Dedifferentiated amniotic fluid mesenchymal stem cell (primary cell): ENCODE results near the gene VAMP1.
"Not testable (repeated sequence)": the region's sequence is repeated elsewhere in the genome, so short reads cannot be mapped to it uniquely, and the experiment has no call there.

Experiments used
- DNase-seq: peaks from one replicate; pipeline ENCODE4 v3.0.0-alpha.2; 2016; ENCODE audit errors: extremely low spot score

Gene VAMP1

GRCh38 chr12:6470375-6471163 is at the start of gene VAMP1:
Gene VAMP1 (minus strand): TSS chr12:6470677. CDS start chr12:6470531, 146 bp downstream.
- peak; percentile 94 for DNase-seq

GRCh38 chr12:6520186-6520585 is 49.7 kb upstream of the VAMP1 start:
- DNase-seq = no peak

DNA sequence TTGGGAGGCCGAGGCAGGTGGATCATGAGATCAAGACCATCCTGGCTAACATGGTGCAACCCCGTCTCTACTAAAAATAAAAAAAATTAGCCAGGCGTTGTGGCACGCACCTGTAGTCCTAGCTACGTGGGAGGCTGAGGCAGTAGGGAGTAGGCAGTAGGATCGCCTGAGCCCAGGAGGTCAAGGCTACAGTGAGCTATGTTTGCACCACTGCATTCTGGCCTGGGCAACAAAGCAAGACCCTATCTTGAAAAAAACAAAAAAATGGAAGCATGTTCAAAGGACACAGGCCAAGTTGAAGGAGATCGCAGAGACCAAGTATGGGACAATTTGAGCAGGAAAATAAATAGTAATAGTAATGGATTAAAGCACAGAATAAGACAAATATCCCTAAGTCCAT is 37.6 kb upstream of the VAMP1 start:
- DNase-seq = no peak

DNA sequence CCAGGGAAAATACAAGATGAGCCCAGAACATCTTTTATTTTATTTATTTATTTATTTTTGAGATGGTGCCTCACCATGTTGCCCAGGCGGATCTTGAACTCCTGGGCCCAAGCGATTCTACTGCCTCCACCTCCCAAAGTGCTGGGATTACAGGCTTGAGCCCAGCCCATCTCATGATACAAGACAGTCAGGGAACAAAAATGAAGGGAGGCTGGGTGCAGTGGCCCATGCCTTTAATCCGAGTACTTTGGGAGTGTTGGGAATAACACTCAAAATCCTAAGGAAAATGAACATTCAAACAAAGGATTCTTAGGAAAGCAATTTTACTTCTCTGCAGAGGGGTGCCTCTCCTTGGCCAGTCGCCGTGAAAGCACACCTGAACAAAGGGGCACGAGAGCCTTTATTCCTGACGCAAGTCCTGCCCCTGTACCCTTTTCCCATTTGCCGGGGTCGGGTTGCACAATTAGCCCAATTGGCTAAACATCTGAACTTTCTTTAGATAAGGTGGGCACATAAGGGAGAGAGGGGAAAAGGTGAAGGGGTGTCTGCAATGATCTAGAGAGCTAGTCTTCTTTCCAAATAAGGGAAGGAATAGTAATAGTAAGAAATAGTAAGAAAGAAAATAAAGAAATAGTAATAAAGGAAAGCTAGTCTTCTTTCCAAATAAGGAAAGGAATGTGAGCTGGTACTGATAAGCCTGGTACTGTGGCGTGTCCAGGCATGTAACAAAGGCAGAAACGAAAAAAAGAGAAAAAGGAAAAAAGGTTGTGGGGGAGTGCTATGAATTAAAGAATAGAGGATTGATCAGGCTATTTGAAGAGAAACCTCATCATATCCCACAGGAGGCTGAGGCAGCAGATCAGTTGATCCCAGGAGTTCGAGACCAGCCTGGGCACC is 36.9 kb upstream of the VAMP1 start:
- DNase-seq = no peak

GRCh38 chr12:6500466-6500865 is 30.0 kb upstream of the VAMP1 start:
- no peak for DNase-seq

DNA sequence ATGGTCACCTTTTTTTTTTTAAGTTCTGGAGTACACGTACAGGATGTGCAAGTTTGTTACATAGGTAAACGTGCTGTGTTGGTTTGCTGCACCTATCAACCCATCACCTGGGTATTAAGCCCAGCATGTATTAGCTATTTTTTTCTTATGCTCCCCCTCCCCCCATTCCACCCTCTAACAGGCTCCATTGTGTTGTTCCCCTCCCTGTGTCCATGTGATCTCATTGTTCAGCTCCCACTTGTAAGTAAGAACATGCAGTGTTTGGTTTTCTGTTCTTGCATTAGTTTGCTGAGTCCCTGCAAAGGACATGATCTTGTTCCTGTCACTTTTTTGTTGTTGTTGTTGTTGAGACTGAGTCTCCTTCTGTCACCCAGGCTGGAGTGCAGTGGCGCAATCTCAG is 26.8 kb upstream of the VAMP1 start:
- DNase-seq = not testable (repeated sequence)

DNA sequence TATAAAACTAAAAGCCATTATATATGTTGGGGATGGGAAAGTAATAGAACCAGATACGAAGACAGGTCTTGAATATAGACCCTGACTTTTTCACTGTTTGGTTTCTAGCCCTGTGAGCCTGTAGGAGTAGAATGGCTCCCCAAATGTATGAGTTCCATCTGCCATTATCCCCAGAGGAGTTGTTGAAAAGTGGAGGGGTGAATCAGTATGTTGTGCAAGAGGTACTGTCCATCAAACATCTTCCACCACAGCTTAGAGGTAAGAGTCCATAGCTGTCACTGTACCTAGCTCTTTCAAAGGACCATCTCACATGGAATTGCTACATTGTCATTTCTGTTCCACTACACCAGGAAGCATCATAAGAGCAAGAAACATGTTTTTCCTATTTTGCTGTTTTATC is 24.5 kb upstream of the VAMP1 start:
- no peak for DNase-seq

DNA sequence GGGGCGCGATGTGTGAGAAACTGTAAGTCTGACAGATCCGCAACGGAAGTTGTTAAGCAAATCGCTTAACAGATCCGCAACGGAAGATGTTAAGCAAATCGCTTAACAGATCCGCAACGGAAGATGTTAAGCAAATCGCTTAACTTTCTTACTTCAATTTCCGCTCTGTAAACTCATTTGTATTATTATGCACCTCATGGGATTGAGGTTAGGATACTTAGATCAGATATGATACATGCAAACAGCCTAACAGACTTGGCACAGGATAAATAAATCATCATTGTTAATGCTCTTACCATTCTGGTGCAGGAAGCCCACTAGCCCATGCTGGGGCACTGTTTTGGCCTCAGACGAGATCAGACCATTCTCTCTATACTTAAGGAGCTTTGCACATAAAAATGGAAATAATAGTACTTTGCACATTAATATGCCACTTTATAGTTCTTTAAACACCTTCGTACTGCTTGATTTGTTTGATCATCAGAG is 23.8 kb upstream of the VAMP1 start:
- no peak for DNase-seq

DNA sequence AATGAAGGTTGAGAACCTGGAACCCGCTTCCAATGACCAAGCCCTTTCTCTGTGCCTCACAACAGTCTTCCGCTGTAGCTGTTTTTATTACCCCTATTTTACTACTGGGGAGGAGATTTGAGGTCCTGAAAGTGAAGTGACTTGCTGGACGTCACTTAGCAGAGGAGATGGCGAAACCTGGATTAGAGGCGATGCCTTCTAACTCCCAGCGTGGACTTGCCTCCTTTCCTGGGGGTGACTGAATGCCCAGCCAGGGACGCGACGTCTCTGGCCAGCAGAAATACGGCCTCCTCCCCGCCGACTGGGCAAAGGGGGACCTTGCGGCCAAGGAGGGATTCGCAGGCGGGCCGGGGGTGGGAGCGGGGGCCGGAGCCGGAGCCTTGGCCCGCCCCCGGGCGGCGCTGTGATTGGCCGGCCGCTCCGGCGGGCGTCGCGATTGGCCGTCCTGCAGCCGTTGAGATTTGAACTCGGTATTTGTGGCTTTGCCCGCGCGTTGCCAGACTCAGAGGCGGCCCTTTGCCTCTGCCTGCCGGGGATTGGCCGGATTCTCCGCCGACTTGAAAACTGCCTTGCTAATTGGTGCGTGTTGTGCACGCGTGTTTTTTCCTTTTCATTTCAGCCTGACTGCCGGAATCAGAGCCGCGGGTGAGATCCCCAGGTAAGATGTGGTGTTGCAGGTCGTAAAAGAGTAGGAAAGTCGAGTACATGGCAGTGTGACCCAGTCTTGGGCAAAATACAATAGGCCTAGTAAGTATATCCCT is 23.2 kb upstream of the VAMP1 start, which contains the start of gene NCAPD2:
Gene NCAPD2, plus strand, starts transcription at position 606 of the 761 bp plus-strand sequence. CDS start 997 bp downstream, outside the sequence.
- peak; percentile 97 for DNase-seq

GRCh38 chr12:6492838-6493496 is 22.5 kb upstream of the VAMP1 start, which contains the start of gene MRPL51:
Gene MRPL51 (minus strand): TSS chr12:6493262. CDS start chr12:6493136, 126 bp downstream.
- peak; percentile 95 for DNase-seq

DNA sequence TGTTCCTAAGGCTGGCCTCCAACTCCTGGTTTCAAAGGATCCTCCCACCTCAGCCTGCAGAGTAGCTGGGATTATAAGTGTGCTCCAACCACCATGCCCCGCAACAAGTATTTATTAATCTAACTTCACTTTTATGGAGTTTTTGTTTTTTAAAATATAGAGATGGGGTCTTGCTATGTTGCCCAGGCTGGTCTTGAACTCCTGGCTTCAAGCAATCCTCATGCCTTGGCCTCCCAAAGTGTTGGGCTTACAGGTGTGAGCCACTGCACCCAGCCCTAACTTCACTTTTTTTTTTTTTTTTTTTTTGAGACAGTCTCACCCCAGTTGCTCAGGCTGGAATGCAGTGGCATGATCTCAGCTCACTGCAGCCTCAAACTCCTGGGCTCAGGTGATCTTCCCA is 20.2 kb upstream of the VAMP1 start:
- DNase-seq = not testable (repeated sequence)

DNA sequence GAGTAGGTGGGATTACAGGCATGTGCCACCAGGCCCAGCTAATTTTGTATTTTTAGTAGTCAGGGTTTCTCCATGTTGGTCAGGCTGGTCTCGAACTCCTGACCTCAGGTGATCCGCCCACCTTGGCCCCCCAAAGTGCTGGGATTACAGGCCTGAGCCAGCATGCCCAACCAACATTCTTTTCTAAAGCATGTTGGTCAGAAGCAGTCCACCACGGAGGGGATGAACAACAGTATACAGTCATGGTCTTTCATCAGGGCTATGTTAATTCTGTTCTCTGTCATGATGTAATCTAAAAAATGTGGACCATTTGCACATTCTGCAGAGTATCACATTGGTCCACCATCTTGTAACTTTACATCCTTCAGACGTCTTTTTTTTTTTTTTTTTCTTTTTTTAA is 19.0 kb upstream of the VAMP1 start:
- DNase-seq = no peak

DNA sequence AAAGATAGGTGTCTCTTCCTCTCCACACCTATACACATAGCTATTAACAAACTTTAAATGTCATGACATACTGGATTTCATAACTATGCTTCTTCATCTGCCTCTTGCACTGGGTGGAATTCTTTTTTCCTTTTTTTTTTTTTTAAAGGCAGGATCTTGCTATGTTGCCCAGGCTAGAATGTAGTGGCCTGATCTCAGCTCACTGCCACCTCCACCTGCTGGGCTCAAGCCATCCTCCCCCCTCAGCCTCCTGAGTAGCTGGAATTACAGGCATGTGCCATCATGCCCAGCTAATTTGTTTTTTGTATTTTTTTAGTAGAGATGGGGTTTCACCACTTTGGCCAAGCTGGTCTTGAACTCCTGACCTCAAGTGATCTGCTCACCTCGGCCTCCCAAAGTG is 17.8 kb upstream of the VAMP1 start:
- DNase-seq = no peak

- DNase-seq = no peak
Measured at GRCh38 chr12:6478416-6478815, 7.9 kb upstream of the VAMP1 start.

DNA sequence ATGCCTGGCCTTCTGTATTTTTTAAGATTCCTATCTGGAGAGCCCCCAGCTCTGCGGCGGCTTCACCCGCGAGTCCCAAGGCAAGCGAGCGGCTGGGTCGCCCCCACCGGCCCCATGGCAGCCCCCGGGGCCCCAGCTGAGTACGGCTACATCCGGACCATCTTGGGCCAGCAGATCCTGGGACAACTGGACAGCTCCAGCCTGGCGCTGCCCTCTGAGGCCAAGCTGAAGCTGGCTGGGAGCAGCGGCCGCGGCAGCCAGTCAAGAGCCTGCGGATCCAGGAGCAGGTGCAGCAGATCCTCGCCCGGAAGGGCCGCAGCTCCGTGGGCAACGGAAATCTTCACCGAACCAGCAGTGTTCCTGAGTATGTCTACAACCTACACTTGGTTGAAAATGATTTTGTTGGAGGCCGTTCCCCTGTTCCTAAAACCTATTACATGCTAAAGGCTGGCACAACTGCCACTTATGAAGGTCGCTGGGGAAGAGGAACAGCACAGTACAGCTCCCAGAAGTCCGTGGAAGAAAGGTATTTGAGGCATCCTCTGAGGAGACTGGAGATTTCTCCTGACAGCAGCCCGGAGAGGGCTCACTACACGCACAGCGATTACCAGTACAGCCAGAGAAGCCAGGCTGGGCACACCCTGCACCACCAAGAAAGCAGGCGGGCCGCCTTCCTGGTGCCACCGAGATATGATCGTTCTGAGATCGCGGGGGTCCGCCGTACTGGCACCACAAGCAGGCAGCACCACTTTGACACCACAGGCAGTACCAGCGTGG is 7.3 kb upstream of the VAMP1 start:
- DNase-seq = not testable (repeated sequence)

- DNase-seq = peak; percentile 59
Measured at GRCh38 chr12:6476489-6476888, 6.0 kb upstream of the VAMP1 start.

- DNase-seq = not testable (repeated sequence)
Measured at GRCh38 chr12:6475233-6475975, 4.9 kb upstream of the VAMP1 start.

DNA sequence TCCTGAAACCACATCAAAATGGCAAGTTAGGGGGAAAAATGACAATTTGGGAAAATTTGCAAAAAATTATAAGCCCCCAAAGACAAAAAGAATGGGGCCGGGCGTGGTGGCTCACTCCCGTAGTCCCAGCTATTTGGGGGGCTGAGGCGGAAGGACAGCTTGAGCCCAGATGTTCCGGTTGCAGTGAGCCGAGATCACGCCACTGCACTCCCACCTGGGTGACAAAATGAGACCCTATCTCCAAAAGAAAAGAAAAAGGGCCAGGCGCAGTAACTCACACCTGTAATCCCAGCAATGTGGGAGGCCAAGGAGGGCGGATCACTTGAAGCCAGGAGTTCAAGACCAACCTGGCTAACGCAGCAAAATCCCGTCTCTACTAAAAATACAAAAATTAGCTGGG is 2.0 kb upstream of the VAMP1 start:
- DNase-seq = no peak

GRCh38 chr12:6471989-6472360 is 1.5 kb upstream of the VAMP1 start:
- no peak for DNase-seq
